ENCODE measurements around the gene FAM43B. TPM values are rescaled to one million over a fixed set of nuclear protein-coding genes. Genes with fewer than 3 reads are reported as not detected.
A peak's percentile ranks its signal among the peaks of the same experiment; 100 is the strongest.

FAM43B gene
- total RNA-seq, 2 experiments from 2014 or later = not detected

DNA sequence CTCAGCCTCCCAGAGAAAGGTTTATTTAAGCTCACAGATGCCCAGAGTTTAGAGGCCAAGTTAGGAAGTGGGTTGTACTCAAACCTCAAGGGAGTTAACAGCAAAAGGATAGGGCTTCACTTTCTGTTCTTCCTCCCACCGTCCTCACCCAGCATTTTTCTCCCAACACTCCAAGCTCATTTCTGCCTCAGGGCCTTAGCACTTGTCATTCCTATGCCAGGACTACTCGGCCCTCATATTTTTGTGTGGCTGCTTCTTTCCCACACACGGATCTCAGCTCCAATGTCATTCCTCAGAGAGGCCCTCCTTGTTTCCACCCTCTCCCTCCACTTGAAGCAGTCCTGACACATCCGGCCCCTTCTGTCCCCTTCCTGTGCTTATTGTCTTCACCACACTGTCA lies 12.9 kb downstream of the FAM43B start:
- CTCF ChIA-PET = interaction anchor here (0.9 kb wide), 1 partner anchor 76 kb away, joined by 3 read pairs; no protein-coding TSS in a partner anchor
- H3K27ac Mint-ChIP-seq = no peak overlapping the region
- no peaks in the 10 kb centered on the region for H3K9me3 Mint-ChIP-seq (ENCODE audit: low read depth)

GRCh38 chr1:20569523-20570098 lies 17.2 kb downstream of the FAM43B start:
- peaks cover 28% of the 10 kb centered on the region for H3K27me3 Mint-ChIP-seq
- no peaks in the 10 kb centered on the region for H3K4me1 Mint-ChIP-seq
- H3K27ac Mint-ChIP-seq = no peak overlapping the region
- DNase-seq = no peak
- CTCF ChIA-PET = no interaction called here
- no peaks in the 10 kb centered on the region for H3K36me3 Mint-ChIP-seq
- no peaks in the 10 kb centered on the region for H3K9me3 Mint-ChIP-seq (ENCODE audit: low read depth)
- H3K4me3 Mint-ChIP-seq = no peak overlapping the region
- no peak for ATAC-seq

More for the DNA sequence above, 12.9 kb downstream of the FAM43B start:
- no peak for DNase-seq
- H3K36me3 Mint-ChIP-seq = no peaks in the 10 kb centered on the region
- no peak overlapping the region for H3K4me3 Mint-ChIP-seq
- H3K4me1 Mint-ChIP-seq = no peaks in the 10 kb centered on the region
- H3K27me3 Mint-ChIP-seq = peaks cover 23% of the 10 kb centered on the region
- no peak for ATAC-seq

- peaks cover 25% of the 10 kb centered on the region for H3K27me3 Mint-ChIP-seq
- H3K27ac Mint-ChIP-seq = no peak overlapping the region
- H3K4me3 Mint-ChIP-seq = no peak overlapping the region
- no peaks in the 10 kb centered on the region for H3K9me3 Mint-ChIP-seq (ENCODE audit: low read depth)
- H3K36me3 Mint-ChIP-seq = no peaks in the 10 kb centered on the region
- ATAC-seq = no peak
- no peak for DNase-seq
- CTCF ChIA-PET = no interaction called here
- H3K4me1 Mint-ChIP-seq = no peaks in the 10 kb centered on the region
These were observed 19.1 kb downstream of the FAM43B start for GRCh38 chr1:20571427-20571826.

DNA sequence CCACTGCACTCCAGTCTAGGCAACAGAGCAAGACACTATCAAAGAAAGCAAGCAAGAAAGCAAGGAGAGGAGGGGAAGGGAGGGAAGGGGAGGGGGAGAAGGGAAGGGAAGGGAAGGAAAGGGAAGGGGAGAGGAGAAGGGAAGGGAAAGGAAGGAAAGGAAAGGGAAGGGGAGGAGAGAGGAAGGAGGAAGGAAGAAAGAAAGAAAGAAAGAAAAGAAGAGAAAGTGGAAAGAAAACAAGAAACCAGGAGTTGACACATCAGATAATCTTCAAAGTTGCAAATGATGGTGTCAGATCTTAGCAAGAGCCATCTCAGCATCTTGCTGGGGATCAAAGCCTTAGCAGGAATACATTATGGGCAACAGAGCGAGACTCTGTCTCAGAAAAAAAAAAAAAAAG lies 21.6 kb downstream of the FAM43B start:
- CTCF ChIA-PET = no interaction called here
- peaks cover 24% of the 10 kb centered on the region for H3K27me3 Mint-ChIP-seq
- no peak for ATAC-seq

GRCh38 chr1:20574686-20575540 lies 22.5 kb downstream of the FAM43B start:
- Mint-ChIP-seq H3K4me1 (no peaks in the 10 kb centered on the region), H3K9me3 (ENCODE audit: low read depth) (no peaks in the 10 kb centered on the region), H3K36me3 (no peaks in the 10 kb centered on the region), H3K27ac (no peak overlapping the region), H3K4me3 (no peak overlapping the region), H3K27me3 (peaks cover 22% of the 10 kb centered on the region)
- DNase-seq (peak; percentile 70), ATAC-seq (peak; percentile 79)
- CTCF ChIA-PET = interaction anchor here (0.6 to 2.4 kb wide), 12 partner anchors 8 to 620 kb away, joined by 3 to 37 read pairs (median 4); partner anchors contain the start of gene PINK1

More for the DNA sequence above, 21.6 kb downstream of the FAM43B start:
- H3K4me3 Mint-ChIP-seq = no peak overlapping the region
- no peaks in the 10 kb centered on the region for H3K36me3 Mint-ChIP-seq
- no peaks in the 10 kb centered on the region for H3K4me1 Mint-ChIP-seq
- H3K27ac Mint-ChIP-seq = no peak overlapping the region
- H3K9me3 Mint-ChIP-seq (ENCODE audit: low read depth) = no peaks in the 10 kb centered on the region
- DNase-seq = no peak

- CTCF ChIA-PET = interaction anchor here (0.7 to 2.4 kb wide), 11 partner anchors 9 to 619 kb away, joined by 3 to 37 read pairs (median 3); partner anchors contain the start of gene PINK1
- no peak for DNase-seq
- H3K4me1 Mint-ChIP-seq = no peaks in the 10 kb centered on the region
- H3K27me3 Mint-ChIP-seq = peaks cover 22% of the 10 kb centered on the region
- ATAC-seq = no peak
- H3K27ac Mint-ChIP-seq = no peak overlapping the region
- H3K9me3 Mint-ChIP-seq (ENCODE audit: low read depth) = no peaks in the 10 kb centered on the region
- no peaks in the 10 kb centered on the region for H3K36me3 Mint-ChIP-seq
- no peak overlapping the region for H3K4me3 Mint-ChIP-seq
These were observed 23.4 kb downstream of the FAM43B start for GRCh38 chr1:20575541-20576336.

- Mint-ChIP-seq H3K4me3 (no peak overlapping the region), H3K27me3 (peaks cover 17% of the 10 kb centered on the region), H3K36me3 (no peaks in the 10 kb centered on the region), H3K4me1 (no peaks in the 10 kb centered on the region), H3K27ac (no peak overlapping the region), H3K9me3 (ENCODE audit: low read depth) (no peaks in the 10 kb centered on the region)
- ATAC-seq = no peak
- CTCF ChIA-PET = no interaction called here
- no peak for DNase-seq
These were observed 25.7 kb downstream of the FAM43B start for GRCh38 chr1:20578062-20578461.

DNA sequence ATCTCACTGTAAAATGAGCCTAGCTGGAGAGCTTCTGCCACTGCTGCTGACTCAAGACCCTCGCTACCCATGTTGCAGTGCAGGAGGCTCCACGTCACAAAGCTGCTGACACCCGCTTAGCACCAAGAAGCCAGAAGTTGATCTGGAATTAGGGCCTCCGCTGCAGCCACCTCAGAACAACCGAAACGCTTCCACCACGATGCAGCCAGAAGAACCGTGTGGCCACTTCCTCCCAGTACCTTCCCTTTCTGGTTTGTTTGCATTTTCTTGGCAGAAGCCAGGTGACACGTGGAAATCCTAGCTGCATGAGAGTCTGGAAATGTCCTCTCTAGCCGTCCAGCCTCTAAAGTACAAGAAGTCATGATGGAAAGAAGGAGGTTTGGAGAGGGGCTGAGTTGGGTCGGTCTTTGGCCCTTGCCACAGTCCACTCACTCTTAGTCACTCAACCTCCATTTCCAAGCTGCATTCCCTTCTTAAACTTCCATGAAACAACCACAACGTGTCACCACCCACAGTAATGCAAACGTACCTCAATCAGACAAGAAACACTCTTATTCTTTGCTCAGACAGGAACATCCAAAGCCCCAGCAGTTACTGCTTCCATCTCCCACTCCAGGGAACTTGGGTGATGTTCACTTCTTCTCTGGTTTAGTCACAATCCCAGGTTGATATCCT lies 26.5 kb downstream of the FAM43B start:
- no peak for ATAC-seq
- Mint-ChIP-seq H3K27ac (no peak overlapping the region), H3K4me3 (no peak overlapping the region), H3K36me3 (no peaks in the 10 kb centered on the region), H3K27me3 (peaks cover 12% of the 10 kb centered on the region), H3K9me3 (ENCODE audit: low read depth) (no peaks in the 10 kb centered on the region), H3K4me1 (no peaks in the 10 kb centered on the region)
- CTCF ChIA-PET = no interaction called here
- no peak for DNase-seq

- CTCF ChIA-PET = no interaction called here
- ATAC-seq (no peak), DNase-seq (no peak)
- no peak overlapping the region for H3K4me3 Mint-ChIP-seq
- no peaks in the 10 kb centered on the region for H3K4me1 Mint-ChIP-seq
- H3K9me3 Mint-ChIP-seq (ENCODE audit: low read depth) = no peaks in the 10 kb centered on the region
- H3K27ac Mint-ChIP-seq = no peak overlapping the region
- no peaks in the 10 kb centered on the region for H3K36me3 Mint-ChIP-seq
- H3K27me3 Mint-ChIP-seq = peaks cover 29% of the 10 kb centered on the region
These were observed 32.5 kb downstream of the FAM43B start for GRCh38 chr1:20584890-20585289.

GRCh38 chr1:20586953-20587660 lies 34.7 kb downstream of the FAM43B start:
- Mint-ChIP-seq H3K4me3 (no peak overlapping the region), H3K36me3 (no peaks in the 10 kb centered on the region), H3K9me3 (ENCODE audit: low read depth) (no peaks in the 10 kb centered on the region), H3K4me1 (no peaks in the 10 kb centered on the region), H3K27me3 (peaks cover 42% of the 10 kb centered on the region), H3K27ac (no peak overlapping the region)
- CTCF ChIA-PET = interaction anchor here (1.0 kb wide), 1 partner anchor 11 kb away, joined by 3 read pairs; no protein-coding TSS in a partner anchor
- ATAC-seq = no peak
- no peak for DNase-seq

- no peaks in the 10 kb centered on the region for H3K4me1 Mint-ChIP-seq
- ATAC-seq = no peak
- CTCF ChIA-PET = interaction anchor here (1.0 kb wide), 1 partner anchor 12 kb away, joined by 3 read pairs; no protein-coding TSS in a partner anchor
- no peak overlapping the region for H3K27ac Mint-ChIP-seq
- peaks cover 47% of the 10 kb centered on the region for H3K27me3 Mint-ChIP-seq
- no peaks in the 10 kb centered on the region for H3K9me3 Mint-ChIP-seq (ENCODE audit: low read depth)
- DNase-seq = no peak
- no peaks in the 10 kb centered on the region for H3K36me3 Mint-ChIP-seq
- H3K4me3 Mint-ChIP-seq = no peak overlapping the region
These were observed 35.3 kb downstream of the FAM43B start for GRCh38 chr1:20587661-20588053.

DNA sequence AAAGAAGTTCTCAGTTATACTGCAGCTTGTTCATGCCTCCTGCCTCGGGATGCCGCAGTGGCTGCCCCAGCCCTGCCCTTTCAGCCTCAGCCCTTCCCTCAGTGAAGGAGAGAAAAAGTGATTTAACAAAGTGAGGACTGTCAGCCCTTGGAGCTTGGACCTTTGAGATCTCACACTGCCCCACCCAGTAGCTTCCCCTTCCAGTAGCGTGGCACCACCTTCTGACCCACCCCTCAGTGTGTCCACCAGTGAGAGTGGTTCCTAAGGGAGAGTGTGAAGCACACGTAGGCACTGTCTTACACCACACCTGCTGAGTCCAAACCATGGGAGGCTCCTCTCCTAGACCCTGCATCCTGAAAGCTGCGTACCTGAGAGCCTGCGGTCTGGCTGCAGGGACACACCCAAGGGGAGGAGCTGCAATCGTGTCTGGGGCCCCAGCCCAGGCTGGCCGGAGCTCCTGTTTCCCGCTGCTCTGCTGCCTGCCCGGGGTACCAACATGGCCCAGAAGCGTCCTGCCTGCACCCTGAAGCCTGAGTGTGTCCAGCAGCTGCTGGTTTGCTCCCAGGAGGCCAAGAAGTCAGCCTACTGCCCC lies 36.4 kb downstream of the FAM43B start, which contains the start of gene CDA:
Gene CDA (plus strand): TSS at position 464 of the 592 bp plus-strand sequence. CDS start 33 bp downstream, at position 497.
- no peaks in the 10 kb centered on the region for H3K9me3 Mint-ChIP-seq (ENCODE audit: low read depth)

More for the DNA sequence above, 36.4 kb downstream of the FAM43B start, which contains the start of gene CDA:
- no peak for DNase-seq
- H3K27ac Mint-ChIP-seq = no peak within 1 kb of the TSS
- no peak within 1 kb of the TSS for H3K4me3 Mint-ChIP-seq
- peaks cover 48% of the 10 kb centered on the region for H3K27me3 Mint-ChIP-seq
- CTCF ChIA-PET = no interaction called here
- H3K4me1 Mint-ChIP-seq = no peaks in the 10 kb centered on the region
- H3K36me3 Mint-ChIP-seq = no peaks in the 10 kb centered on the region
- peak; percentile 12 for ATAC-seq

Measured in activated CD8-positive, alpha-beta memory T cell treated with anti-CD3 and anti-CD28 coated beads, Interleukin-2, amount 10 ng/mL, durations not matched to agents 7 days and 5 days (primary cell).